Measurements from ENCODE around the gene HNRNPDL. TPM values are rescaled to one million over a fixed set of nuclear protein-coding genes. Genes with fewer than 3 reads are reported as not detected.
"Not testable (repeated sequence)": the region's sequence is repeated elsewhere in the genome, so short reads cannot be mapped to it uniquely, and the experiment has no call there.

The HNRNPDL gene
- total RNA-seq, 1 donor from 2014 or later = 279 TPM

DNA sequence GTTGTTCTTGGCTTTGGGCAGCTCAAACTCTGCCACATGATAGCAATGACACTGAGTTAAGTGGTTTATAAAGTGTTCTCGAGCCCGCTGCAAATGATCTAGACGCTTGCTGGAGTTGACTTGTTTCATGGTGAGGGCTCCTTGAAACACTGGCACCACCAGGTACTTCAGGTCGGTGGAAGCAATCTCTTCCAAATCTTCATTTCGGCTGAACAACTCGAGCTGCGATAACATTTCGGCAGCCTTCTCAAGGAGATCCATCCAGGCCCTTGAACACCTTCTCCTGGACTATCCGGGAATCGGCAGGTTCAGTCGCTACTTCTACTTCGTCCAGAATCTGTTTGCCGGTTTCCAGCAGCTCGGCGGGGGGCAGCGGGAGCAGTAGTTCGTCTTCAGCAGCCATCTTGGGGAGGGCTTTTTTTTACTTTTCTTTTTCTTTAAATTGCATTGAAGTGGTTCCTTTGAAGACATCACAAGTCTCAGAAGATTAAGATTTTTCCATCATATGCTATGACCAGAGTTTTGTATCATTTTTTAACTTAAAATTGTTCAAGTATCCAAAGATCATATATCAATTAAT, 28.0 kb downstream of the HNRNPDL start:
- Mint-ChIP-seq H3K36me3 (ENCODE audit: unreplicated experiment) (no peaks in the 10 kb centered on the region), H3K9me3 (ENCODE audit: unreplicated experiment) (no peaks in the 10 kb centered on the region), H3K4me1 (ENCODE audit: unreplicated experiment) (no peaks in the 10 kb centered on the region), H3K27ac (ENCODE audit: unreplicated experiment) (no peak overlapping the region), H3K4me3 (ENCODE audit: unreplicated experiment) (no peak overlapping the region), H3K27me3 (ENCODE audit: unreplicated experiment) (no peaks in the 10 kb centered on the region)
- no peak for DNase-seq (ENCODE audit: extremely low spot score, unreplicated experiment)
- TF ChIP-seq, protein P1, sequence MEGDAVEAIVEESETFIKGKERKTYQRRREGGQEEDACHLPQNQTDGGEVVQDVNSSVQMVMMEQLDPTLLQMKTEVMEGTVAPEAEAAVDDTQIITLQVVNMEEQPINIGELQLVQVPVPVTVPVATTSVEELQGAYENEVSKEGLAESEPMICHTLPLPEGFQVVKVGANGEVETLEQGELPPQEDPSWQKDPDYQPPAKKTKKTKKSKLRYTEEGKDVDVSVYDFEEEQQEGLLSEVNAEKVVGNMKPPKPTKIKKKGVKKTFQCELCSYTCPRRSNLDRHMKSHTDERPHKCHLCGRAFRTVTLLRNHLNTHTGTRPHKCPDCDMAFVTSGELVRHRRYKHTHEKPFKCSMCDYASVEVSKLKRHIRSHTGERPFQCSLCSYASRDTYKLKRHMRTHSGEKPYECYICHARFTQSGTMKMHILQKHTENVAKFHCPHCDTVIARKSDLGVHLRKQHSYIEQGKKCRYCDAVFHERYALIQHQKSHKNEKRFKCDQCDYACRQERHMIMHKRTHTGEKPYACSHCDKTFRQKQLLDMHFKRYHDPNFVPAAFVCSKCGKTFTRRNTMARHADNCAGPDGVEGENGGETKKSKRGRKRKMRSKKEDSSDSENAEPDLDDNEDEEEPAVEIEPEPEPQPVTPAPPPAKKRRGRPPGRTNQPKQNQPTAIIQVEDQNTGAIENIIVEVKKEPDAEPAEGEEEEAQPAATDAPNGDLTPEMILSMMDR (IDR thresholded peaks at IDR 0.05) = no peak

DNA sequence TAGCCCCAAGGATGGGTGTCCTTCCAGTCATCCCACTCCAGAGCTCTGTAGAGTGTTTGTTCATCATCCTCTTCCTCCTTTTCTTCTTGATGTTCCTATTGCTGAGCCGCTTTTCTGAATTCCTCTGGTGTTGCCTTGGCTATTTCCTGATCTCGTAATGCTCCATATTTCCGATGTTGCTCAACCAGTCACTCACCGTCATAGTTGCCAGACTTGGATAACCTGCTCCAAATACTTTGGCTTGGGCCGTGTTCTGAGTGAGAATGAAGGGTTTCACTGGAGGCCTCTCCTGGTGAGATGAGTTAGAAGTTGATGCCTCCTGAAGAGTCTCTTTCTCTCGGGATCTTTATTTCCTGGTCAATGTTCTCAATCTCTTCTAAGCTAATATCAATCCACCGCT, 28.7 kb downstream of the HNRNPDL start:
- Mint-ChIP-seq H3K4me3 (ENCODE audit: unreplicated experiment) (no peak overlapping the region), H3K36me3 (ENCODE audit: unreplicated experiment) (no peaks in the 10 kb centered on the region), H3K4me1 (ENCODE audit: unreplicated experiment) (no peaks in the 10 kb centered on the region), H3K27ac (ENCODE audit: unreplicated experiment) (no peak overlapping the region), H3K27me3 (ENCODE audit: unreplicated experiment) (no peaks in the 10 kb centered on the region), H3K9me3 (ENCODE audit: unreplicated experiment) (no peaks in the 10 kb centered on the region)
- TF ChIP-seq, protein P1 (IDR thresholded peaks at IDR 0.05) = no peak
- DNase-seq (ENCODE audit: extremely low spot score, unreplicated experiment) = no peak

- no peaks in the 10 kb centered on the region for H3K27me3 Mint-ChIP-seq (ENCODE audit: unreplicated experiment)
- no peak overlapping the region for H3K27ac Mint-ChIP-seq (ENCODE audit: unreplicated experiment)
- no peak overlapping the region for H3K4me3 Mint-ChIP-seq (ENCODE audit: unreplicated experiment)
- no peaks in the 10 kb centered on the region for H3K36me3 Mint-ChIP-seq (ENCODE audit: unreplicated experiment)
- H3K9me3 Mint-ChIP-seq (ENCODE audit: unreplicated experiment) = no peaks in the 10 kb centered on the region
- H3K4me1 Mint-ChIP-seq (ENCODE audit: unreplicated experiment) = no peaks in the 10 kb centered on the region
- no peak for DNase-seq (ENCODE audit: extremely low spot score, unreplicated experiment)
- TF ChIP-seq, protein P1 (IDR thresholded peaks at IDR 0.05) = no peak
Measured at GRCh38 chr4:82398263-82398662, 32.0 kb downstream of the HNRNPDL start.

DNA sequence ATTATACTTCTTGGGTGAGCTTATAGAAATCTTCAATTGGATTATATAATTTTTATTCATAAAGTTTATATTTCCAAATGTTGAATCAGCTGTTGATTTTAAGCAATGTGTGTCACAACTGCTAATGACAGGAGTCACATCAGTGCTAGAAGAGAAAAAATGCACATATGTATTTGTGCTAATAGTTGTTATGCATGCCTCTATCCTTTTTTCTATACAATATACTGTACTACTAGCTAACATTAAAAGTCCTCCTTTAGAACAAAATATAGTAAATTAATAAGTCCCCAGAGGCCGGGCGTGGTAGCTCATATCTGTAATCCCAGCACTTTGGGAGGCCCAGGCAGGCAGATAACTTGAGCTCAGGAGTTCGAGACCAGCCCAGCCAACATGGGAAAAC, 32.7 kb downstream of the HNRNPDL start:
- Mint-ChIP-seq H3K27ac (ENCODE audit: unreplicated experiment) (no peak overlapping the region), H3K4me1 (ENCODE audit: unreplicated experiment) (no peaks in the 10 kb centered on the region), H3K27me3 (ENCODE audit: unreplicated experiment) (no peaks in the 10 kb centered on the region), H3K9me3 (ENCODE audit: unreplicated experiment) (no peaks in the 10 kb centered on the region), H3K4me3 (ENCODE audit: unreplicated experiment) (no peak overlapping the region), H3K36me3 (ENCODE audit: unreplicated experiment) (no peaks in the 10 kb centered on the region)
- TF ChIP-seq, protein P1 (IDR thresholded peaks at IDR 0.05) = no peak
- DNase-seq (ENCODE audit: extremely low spot score, unreplicated experiment) = no peak

DNA sequence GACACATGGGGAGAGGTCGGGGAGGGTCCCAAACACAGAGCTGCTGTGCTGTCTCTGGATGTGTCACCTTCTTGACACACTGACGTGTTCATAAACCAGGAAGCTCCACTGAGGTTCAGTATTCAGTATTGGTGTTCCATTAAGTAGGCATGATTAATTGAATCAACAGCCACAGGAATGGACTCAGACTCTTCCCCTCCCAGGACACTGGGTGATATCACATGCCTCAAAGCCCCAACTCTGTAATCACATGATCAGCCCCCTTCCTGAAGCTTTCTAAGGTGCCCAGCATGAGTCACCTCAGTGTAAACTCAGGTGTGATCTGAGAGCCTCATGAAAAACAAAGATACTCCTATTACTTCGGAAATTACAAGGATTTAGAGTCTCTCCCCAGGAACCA, 35.4 kb downstream of the HNRNPDL start:
- no peak overlapping the region for H3K4me3 Mint-ChIP-seq (ENCODE audit: unreplicated experiment)
- TF ChIP-seq, protein P1 (IDR thresholded peaks at IDR 0.05) = no peak
- H3K9me3 Mint-ChIP-seq (ENCODE audit: unreplicated experiment) = no peaks in the 10 kb centered on the region
- no peaks in the 10 kb centered on the region for H3K27me3 Mint-ChIP-seq (ENCODE audit: unreplicated experiment)
- DNase-seq (ENCODE audit: extremely low spot score, unreplicated experiment) = no peak
- H3K4me1 Mint-ChIP-seq (ENCODE audit: unreplicated experiment) = no peaks in the 10 kb centered on the region
- H3K27ac Mint-ChIP-seq (ENCODE audit: unreplicated experiment) = no peak overlapping the region
- H3K36me3 Mint-ChIP-seq (ENCODE audit: unreplicated experiment) = no peaks in the 10 kb centered on the region

DNA sequence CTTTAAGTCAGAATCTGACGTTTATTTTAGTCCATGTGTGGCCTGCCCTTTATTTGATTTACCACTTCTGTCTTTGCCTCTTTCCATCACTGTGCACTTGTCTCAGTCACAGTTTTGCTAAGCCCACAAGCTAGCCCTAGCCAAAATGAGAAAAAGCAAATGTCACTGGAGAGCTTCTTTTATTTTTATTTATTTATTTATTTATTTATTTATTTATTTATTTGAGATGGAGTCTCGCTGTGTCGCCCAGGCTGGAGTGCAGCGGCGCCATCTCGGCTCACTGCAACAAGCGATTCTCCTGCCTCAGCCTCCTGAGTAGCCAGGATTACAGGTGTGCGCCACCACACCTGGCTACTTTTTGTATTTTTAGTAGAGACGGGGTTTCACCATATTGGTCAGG, 40.2 kb downstream of the HNRNPDL start:
- not testable (repeated sequence) for H3K9me3 Mint-ChIP-seq (ENCODE audit: unreplicated experiment); H3K36me3 Mint-ChIP-seq (ENCODE audit: unreplicated experiment); H3K4me3 Mint-ChIP-seq (ENCODE audit: unreplicated experiment); H3K4me1 Mint-ChIP-seq (ENCODE audit: unreplicated experiment); H3K27ac Mint-ChIP-seq (ENCODE audit: unreplicated experiment); DNase-seq (ENCODE audit: extremely low spot score, unreplicated experiment); H3K27me3 Mint-ChIP-seq (ENCODE audit: unreplicated experiment)
